Upper lobe of left lung (tissue), 6 donors: ENCODE data around the gene EEF1AKMT4. TPM values are rescaled to one million over a fixed set of nuclear protein-coding genes. Genes with fewer than 3 reads are reported as not detected.

Source experiments
- ATAC-seq, 2 donors: fragments of 200-7000 bp; cut with Tn5 transposase; one replicate each; pipeline ENCODE4 v1.9.1; 2022; ENCODE audit warnings: mild to moderate bottlenecking in 2 of 2, moderate library complexity in 2 of 2; ENCODE audit not compliant: low FRiP score in 2 of 2
- DNase-seq, 2 donors: peaks; one replicate each; pipeline ENCODE4 v3.0.0-alpha.2; 2019 to 2020
- H3K27ac ChIP-seq, 4 donors: fragments of 200-600 bp; sonication (generic); one replicate each; pipeline ENCODE4 v1.5.1; 2016 to 2019
- H3K27me3 ChIP-seq, 4 donors: fragments of 200-600 bp; sonication (generic); one replicate each; pipeline ENCODE4 v1.5.1; 2017 to 2019
- H3K36me3 ChIP-seq, 4 donors: fragments of 200-600 bp; sonication (generic); one replicate each; pipeline ENCODE4 v1.5.1; 2016 to 2019
- H3K4me1 ChIP-seq, 4 donors: fragments of 200-600 bp; sonication (generic); one replicate each; pipeline ENCODE4 v1.5.1; 2018 to 2019
- H3K4me3 ChIP-seq, 4 donors: fragments of 200-600 bp; sonication (generic); one replicate each; pipeline ENCODE4 v1.5.1; 2017 to 2019; ENCODE audit warnings: mild to moderate bottlenecking in 2 of 4, moderate library complexity in 1 of 4
- H3K9me3 ChIP-seq, 4 donors: fragments of 200-600 bp; sonication (generic); one replicate each; pipeline ENCODE4 v1.5.1; 2018 to 2019
- CTCF ChIP-seq, 6 experiments: fragments of 450-650 bp in 4 of 6; fragments of 200-600 bp in 2 of 6; sonication (generic) in 2 of 6; IDR thresholded peaks; one replicate each; pipeline ENCODE4 v1.5.1; 2016 to 2019; ENCODE audit warnings: antibody characterized with exemption in 6 of 6
- EP300 ChIP-seq, 4 donors: sonication (generic); formaldehyde crosslinking; IDR thresholded peaks; one replicate each; pipeline ENCODE4 v1.5.1; 2017; ENCODE audit warnings: antibody characterized with exemption in 4 of 4, control low read depth in 2 of 4
- POLR2A ChIP-seq, 4 donors: fragments of 450-650 bp; IDR thresholded peaks; one replicate each; pipeline ENCODE4 v1.5.1; 2016 to 2017; ENCODE audit warnings: antibody characterized with exemption in 4 of 4, mild to moderate bottlenecking in 2 of 4
- POLR2AphosphoS5 ChIP-seq, 2 donors: sonication (generic); formaldehyde crosslinking; IDR thresholded peaks; one replicate each; pipeline ENCODE4 v1.5.1; 2017; ENCODE audit warnings: antibody characterized with exemption in 2 of 2
- WGBS, 2 donors: methylation state at CpG; one replicate each; pipeline ENCODE4 v1.1.5; 2017 to 2018; 5-methylcytosine and 5-hydroxymethylcytosine counted together
- total RNA-seq, 6 donors: library from RNA; depleted of rRNA in 4 of 6; stranded (reverse); fragments of >200 nt in 4 of 6; gene quantifications; one replicate each; pipeline versions ENCODE4 v1.1.0 to v1.2.1, GENCODE V29; 2016 to 2021
- donor health status: DM: no; HTN: no; CAD: no; lungs with moderate emphysema.
- donor health status: DM: no; HTN: yes; CAD: no; lungs with severe emphysema.

Gene EEF1AKMT4
- total RNA-seq, 6 donors from 2014 or later = 1.8 to 8.8 (median 4.1) TPM

GRCh38 chr3:184227481-184227935, 22.0 kb upstream of the EEF1AKMT4 start:
- H3K27ac ChIP-seq = no peak overlapping the region
- DNase-seq (peak in 1 of 2 donors; percentile 45), ATAC-seq (peak in 1 of 2 donors; percentile 61)
- 51 to 59% methylated on average over 2 of the region's 2 CpGs for WGBS, 2 donors
- peaks cover 2 to 38% (median 27%) of the 10 kb centered on the region in 4 donors for H3K27me3 ChIP-seq
- peaks cover 22 to 24% (median 22%) of the 10 kb centered on the region in 4 donors for H3K4me1 ChIP-seq
- TF ChIP-seq CTCF (IDR thresholded peaks at IDR 0.05) = peak; percentile 46 to 78 (median 66)
- no peak for TF ChIP-seq EP300 (IDR thresholded peaks at IDR 0.05)
- no peaks in the 10 kb centered on the region for H3K36me3 ChIP-seq
- no peak overlapping the region for H3K4me3 ChIP-seq
- H3K9me3 ChIP-seq = no peaks in the 10 kb centered on the region

- Histone ChIP-seq H3K9me3 (no peaks in the 10 kb centered on the region), H3K27me3 (peaks cover 2 to 38% (median 27%) of the 10 kb centered on the region in 4 donors), H3K27ac (no peak overlapping the region), H3K36me3 (no peaks in the 10 kb centered on the region), H3K4me1 (peaks cover 22 to 24% (median 22%) of the 10 kb centered on the region in 4 donors), H3K4me3 (peak overlapping the region in 3 of 4 donors; percentile 37 to 61 (median 46))
- no peak for TF ChIP-seq POLR2AphosphoS5 (IDR thresholded peaks at IDR 0.05)
- no peak for TF ChIP-seq CTCF (IDR thresholded peaks at IDR 0.05)
- TF ChIP-seq EP300 (IDR thresholded peaks at IDR 0.05) = no peak
- TF ChIP-seq POLR2A (IDR thresholded peaks at IDR 0.05) = no peak
- 38 to 39% methylated on average over 10 of the region's 12 CpGs for WGBS, 2 donors
- DNase-seq (no peak), ATAC-seq (no peak)
Observed at GRCh38 chr3:184228376-184229137, 20.9 kb upstream of the EEF1AKMT4 start.

- ATAC-seq (peak; percentile 56 to 90), DNase-seq (peak; percentile 44 to 93)
- Histone ChIP-seq H3K9me3 (no peaks in the 10 kb centered on the region), H3K4me3 (peak within 1 kb of the TSS; percentile 37 to 61 (median 48)), H3K27ac (no peak within 1 kb of the TSS), H3K27me3 (peaks cover 2 to 38% (median 27%) of the 10 kb centered on the region in 4 donors), H3K4me1 (peaks cover 22 to 24% (median 22%) of the 10 kb centered on the region in 4 donors), H3K36me3 (no peaks in the 10 kb centered on the region)
- TF ChIP-seq CTCF (IDR thresholded peaks at IDR 0.05) (peak; percentile 24 to 77 (median 55)), POLR2A (IDR thresholded peaks at IDR 0.05) (no peak)
- WGBS, 2 donors = 3% methylated on average over 19 to 24 of the region's 66 CpGs
Observed at GRCh38 chr3:184229394-184230080, 19.9 kb upstream of the EEF1AKMT4 start, which contains the start of gene VWA5B2. VWA5B2 (plus strand) TSS chr3:184229585; CDS start chr3:184230529, 944 bp downstream.

- peak in 1 of 2 donors; percentile 84 for DNase-seq
- no peak for ATAC-seq
- Histone ChIP-seq H3K27ac (no peak overlapping the region), H3K27me3 (peaks cover 2 to 38% (median 27%) of the 10 kb centered on the region in 4 donors), H3K36me3 (no peaks in the 10 kb centered on the region), H3K4me3 (peak overlapping the region in 3 of 4 donors; percentile 37 to 61 (median 46)), H3K9me3 (no peaks in the 10 kb centered on the region), H3K4me1 (peaks cover 22 to 24% (median 22%) of the 10 kb centered on the region in 4 donors)
- WGBS, 2 donors = 0% methylated on average over 11 to 14 of the region's 61 CpGs
- TF ChIP-seq CTCF (IDR thresholded peaks at IDR 0.05) (no peak), EP300 (IDR thresholded peaks at IDR 0.05) (no peak), POLR2A (IDR thresholded peaks at IDR 0.05) (no peak), POLR2AphosphoS5 (IDR thresholded peaks at IDR 0.05) (no peak)
Observed at GRCh38 chr3:184230081-184230602, 19.3 kb upstream of the EEF1AKMT4 start.
